OCI-LY7 (cell line): ENCODE results near the gene RRP9.

Experiments
- EZH2phosphoT487 ChIP-seq: fragments of 200-600 bp; sonication (generic); IDR thresholded peaks from 2 replicates; pipeline ENCODE4 v1.6.1; 2018; ENCODE audit warnings: low read depth, borderline replicate concordance, mild to moderate bottlenecking, mixed run types, antibody characterized with exemption, low read length, moderate library complexity, mixed read lengths
- TF ChIP-seq, protein P1 (sequence below): fragments of 200-600 bp; sonication (generic); conservative IDR thresholded peaks from 2 replicates; pipeline ENCODE4 v1.5.1; 2014; ENCODE audit warnings: mild to moderate bottlenecking, antibody characterized with exemption, low read length, moderate library complexity, mixed read lengths

- TF ChIP-seq, protein P1, sequence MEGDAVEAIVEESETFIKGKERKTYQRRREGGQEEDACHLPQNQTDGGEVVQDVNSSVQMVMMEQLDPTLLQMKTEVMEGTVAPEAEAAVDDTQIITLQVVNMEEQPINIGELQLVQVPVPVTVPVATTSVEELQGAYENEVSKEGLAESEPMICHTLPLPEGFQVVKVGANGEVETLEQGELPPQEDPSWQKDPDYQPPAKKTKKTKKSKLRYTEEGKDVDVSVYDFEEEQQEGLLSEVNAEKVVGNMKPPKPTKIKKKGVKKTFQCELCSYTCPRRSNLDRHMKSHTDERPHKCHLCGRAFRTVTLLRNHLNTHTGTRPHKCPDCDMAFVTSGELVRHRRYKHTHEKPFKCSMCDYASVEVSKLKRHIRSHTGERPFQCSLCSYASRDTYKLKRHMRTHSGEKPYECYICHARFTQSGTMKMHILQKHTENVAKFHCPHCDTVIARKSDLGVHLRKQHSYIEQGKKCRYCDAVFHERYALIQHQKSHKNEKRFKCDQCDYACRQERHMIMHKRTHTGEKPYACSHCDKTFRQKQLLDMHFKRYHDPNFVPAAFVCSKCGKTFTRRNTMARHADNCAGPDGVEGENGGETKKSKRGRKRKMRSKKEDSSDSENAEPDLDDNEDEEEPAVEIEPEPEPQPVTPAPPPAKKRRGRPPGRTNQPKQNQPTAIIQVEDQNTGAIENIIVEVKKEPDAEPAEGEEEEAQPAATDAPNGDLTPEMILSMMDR, result no peak
- TF ChIP-seq EZH2phosphoT487, result no peak
Observed at GRCh38 chr3:51886447-51886846, 55.3 kb downstream of the RRP9 start.
